Mesothelial cell of epicardium (in vitro differentiated cells): ENCODE results near the gene KIAA0753. TPM values are rescaled to one million over a fixed set of nuclear protein-coding genes. Genes with fewer than 3 reads are reported as not detected.

Experiments used
- DNase-seq, 2 experiments: peaks; one replicate each; pipeline ENCODE4 v3.0.0; 2021; ENCODE audit warnings: low spot score in 2 of 2; ENCODE audit not compliant: unreplicated experiment in 2 of 2
- H3K27ac Mint-ChIP-seq: 2 replicates; pipeline ENCODE4 v1.8.0; 2021; ENCODE audit warnings: mixed read lengths
- H3K27me3 Mint-ChIP-seq: 2 replicates; pipeline ENCODE4 v1.8.0; 2021; ENCODE audit warnings: low read depth, mixed read lengths
- H3K36me3 Mint-ChIP-seq: 2 replicates; pipeline ENCODE4 v1.8.0; 2021; ENCODE audit warnings: mixed read lengths
- H3K4me1 Mint-ChIP-seq: 2 replicates; pipeline ENCODE4 v1.8.0; 2021; ENCODE audit warnings: mixed read lengths
- H3K4me3 Mint-ChIP-seq: 2 replicates; pipeline ENCODE4 v1.8.0; 2021; ENCODE audit warnings: mild to moderate bottlenecking, moderate library complexity, mixed read lengths
- H3K9me3 Mint-ChIP-seq: 2 replicates; pipeline ENCODE4 v1.8.0; 2021; ENCODE audit warnings: mixed read lengths
- CTCF ChIP-seq: fragments of 200-600 bp; sonication (generic); IDR thresholded peaks from one replicate; pipeline ENCODE4 v1.5.0; 2021; ENCODE audit warnings: antibody characterized with exemption; ENCODE audit not compliant: unreplicated experiment
- microRNA-seq: library from miRNA; unstranded; fragments of <30 nt; microRNA quantifications from one replicate; pipeline ENCODE4 v1.2.0, GENCODE V29; 2021; ENCODE audit warnings: inconsistent platforms, mixed read lengths
- total RNA-seq: library from RNA; stranded (reverse); gene quantifications from 3 replicates; pipeline ENCODE4 v1.2.1, GENCODE V29; 2021

The KIAA0753 gene
- total RNA-seq, 1 donor from 2014 or later, result 41.1 TPM

GRCh38 chr17:6530324-6530920 lies 110.1 kb downstream of the KIAA0753 start:
- H3K4me1 Mint-ChIP-seq, result no peaks in the 10 kb centered on the region
- H3K36me3 Mint-ChIP-seq, result no peaks in the 10 kb centered on the region
- no peak for DNase-seq
- no peak overlapping the region for H3K27ac Mint-ChIP-seq
- no peak for TF ChIP-seq CTCF
- no peaks in the 10 kb centered on the region for H3K9me3 Mint-ChIP-seq
- no peak overlapping the region for H3K4me3 Mint-ChIP-seq
- H3K27me3 Mint-ChIP-seq, result peaks cover 8% of the 10 kb centered on the region

GRCh38 chr17:6528557-6528956 lies 112.0 kb downstream of the KIAA0753 start:
- H3K27ac Mint-ChIP-seq, result no peak overlapping the region
- H3K36me3 Mint-ChIP-seq, result no peaks in the 10 kb centered on the region
- H3K4me3 Mint-ChIP-seq, result no peak overlapping the region
- no peak for DNase-seq
- TF ChIP-seq CTCF, result no peak
- H3K9me3 Mint-ChIP-seq, result no peaks in the 10 kb centered on the region
- H3K4me1 Mint-ChIP-seq, result no peaks in the 10 kb centered on the region
- H3K27me3 Mint-ChIP-seq, result peaks cover 4% of the 10 kb centered on the region

Small RNA genes within 50 kb of the gene (microRNA-seq; reads per million reads assigned to microRNA genes)
- not detected for gene MIR4520-1
- not detected for gene MIR4520-2

Other genes with a start within 250 kb of the KIAA0753 start
- gene AIPL1, start 205.6 kb downstream of the KIAA0753 start, total RNA-seq, result not detected in 3 replicates
- 12.1 to 13.9 TPM (median 12.2 TPM) in 3 replicates for gene PIMREG, start 196.3 kb downstream of the KIAA0753 start, total RNA-seq
- 1.9 to 2.4 TPM (median 2.3 TPM) in 3 replicates for gene PITPNM3, start 84.2 kb downstream of the KIAA0753 start, total RNA-seq
- 41.0 to 52.4 TPM (median 45.5 TPM) in 3 replicates for gene TXNDC17, start 349 bp upstream of the KIAA0753 start, total RNA-seq
- gene MED31, start 10.9 kb upstream of the KIAA0753 start, total RNA-seq, result 11.8 to 13.5 TPM (median 12.1 TPM) in 3 replicates
- 6.1 to 7.6 TPM (median 7.1 TPM) in 3 replicates for gene C17orf100, start 11.1 kb upstream of the KIAA0753 start, total RNA-seq
- gene SLC13A5, start 72.7 kb upstream of the KIAA0753 start, total RNA-seq, result 0.18 to 0.47 TPM (median 0.38 TPM) in 3 replicates
- gene XAF1, start 115.3 kb upstream of the KIAA0753 start, total RNA-seq, result 4.5 to 8.1 TPM (median 5.1 TPM) in 3 replicates
- gene FBXO39, start 135.5 kb upstream of the KIAA0753 start, total RNA-seq, result not detected in 3 replicates
- gene TEKT1, start 191.0 kb upstream of the KIAA0753 start, total RNA-seq, result not detected in 3 replicates